Esophagus muscularis mucosa (tissue), 3 donors: ENCODE measurements around the gene MAP4K5.

Experiments
- CTCF ChIP-seq, 3 experiments: fragments of 200-600 bp in 2 of 3; fragments of 450-650 bp in 1 of 3; sonication (generic) in 2 of 3; IDR thresholded peaks; one replicate each; pipeline ENCODE4 v1.5.1; 2017 to 2019; ENCODE audit warnings: antibody characterized with exemption in 3 of 3, mild to moderate bottlenecking in 2 of 3, moderate library complexity in 1 of 3
- POLR2AphosphoS5 ChIP-seq, 2 donors: sonication (generic); formaldehyde crosslinking; IDR thresholded peaks; one replicate each; pipeline ENCODE4 v1.6.1; 2017; ENCODE audit warnings: antibody characterized with exemption in 2 of 2

- no peak for TF ChIP-seq POLR2AphosphoS5 (IDR thresholded peaks at IDR 0.05)
- TF ChIP-seq CTCF (IDR thresholded peaks at IDR 0.05), result no peak
Measured at GRCh38 chr14:50471838-50472465, 60.4 kb downstream of the MAP4K5 start.
